NB4 (cell line): ENCODE measurements around the gene ID1.

Source experiments
- MYC ChIP-seq: IDR thresholded peaks from 2 replicates; pipeline ENCODE4 v1.6.1; 2011; ENCODE audit warnings: low read depth, low read length
- TF ChIP-seq, protein P1 (sequence below): IDR thresholded peaks from one replicate; pipeline ENCODE4 v1.5.1; 2012; ENCODE audit warnings: low read depth, low read length

DNA sequence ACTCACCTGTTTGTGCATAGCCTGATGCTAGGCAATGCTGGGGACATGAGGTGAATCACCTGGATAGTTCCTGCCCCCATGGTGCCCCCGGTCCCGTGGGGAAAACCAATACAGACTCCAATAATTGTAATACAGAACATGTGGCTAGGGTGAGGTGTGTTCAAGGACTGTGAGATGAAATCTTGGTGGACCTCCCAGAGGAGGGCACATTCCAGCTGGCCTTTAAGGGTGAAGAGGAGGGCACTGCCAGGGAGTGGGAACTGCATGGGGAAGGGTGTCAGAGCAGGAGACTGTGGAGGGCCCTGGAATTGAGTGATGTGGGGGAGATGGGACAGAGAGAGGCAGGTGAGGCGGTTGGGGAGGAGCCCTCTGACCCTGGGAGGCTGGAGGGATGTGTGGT lies 35.2 kb downstream of the ID1 start:
- no peak for TF ChIP-seq MYC
- TF ChIP-seq, protein P1, sequence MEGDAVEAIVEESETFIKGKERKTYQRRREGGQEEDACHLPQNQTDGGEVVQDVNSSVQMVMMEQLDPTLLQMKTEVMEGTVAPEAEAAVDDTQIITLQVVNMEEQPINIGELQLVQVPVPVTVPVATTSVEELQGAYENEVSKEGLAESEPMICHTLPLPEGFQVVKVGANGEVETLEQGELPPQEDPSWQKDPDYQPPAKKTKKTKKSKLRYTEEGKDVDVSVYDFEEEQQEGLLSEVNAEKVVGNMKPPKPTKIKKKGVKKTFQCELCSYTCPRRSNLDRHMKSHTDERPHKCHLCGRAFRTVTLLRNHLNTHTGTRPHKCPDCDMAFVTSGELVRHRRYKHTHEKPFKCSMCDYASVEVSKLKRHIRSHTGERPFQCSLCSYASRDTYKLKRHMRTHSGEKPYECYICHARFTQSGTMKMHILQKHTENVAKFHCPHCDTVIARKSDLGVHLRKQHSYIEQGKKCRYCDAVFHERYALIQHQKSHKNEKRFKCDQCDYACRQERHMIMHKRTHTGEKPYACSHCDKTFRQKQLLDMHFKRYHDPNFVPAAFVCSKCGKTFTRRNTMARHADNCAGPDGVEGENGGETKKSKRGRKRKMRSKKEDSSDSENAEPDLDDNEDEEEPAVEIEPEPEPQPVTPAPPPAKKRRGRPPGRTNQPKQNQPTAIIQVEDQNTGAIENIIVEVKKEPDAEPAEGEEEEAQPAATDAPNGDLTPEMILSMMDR: no peak
